PC-3 (cell line): ENCODE results near the gene USP30.

ENCODE experiments used
- EZH2 ChIP-seq: fragments of 300-600 bp; sonication (generic); IDR thresholded peaks from one replicate; pipeline ENCODE4 v1.6.1; 2017; ENCODE audit warnings: antibody characterized with exemption, mild to moderate bottlenecking, low read length; ENCODE audit not compliant: unreplicated experiment
- TF ChIP-seq, protein P1 (sequence below): fragments of 300-600 bp; sonication (generic); conservative IDR thresholded peaks from 2 replicates; pipeline ENCODE4 v1.5.1; 2017; ENCODE audit warnings: antibody characterized with exemption, low read depth, mild to moderate bottlenecking, low read length

DNA sequence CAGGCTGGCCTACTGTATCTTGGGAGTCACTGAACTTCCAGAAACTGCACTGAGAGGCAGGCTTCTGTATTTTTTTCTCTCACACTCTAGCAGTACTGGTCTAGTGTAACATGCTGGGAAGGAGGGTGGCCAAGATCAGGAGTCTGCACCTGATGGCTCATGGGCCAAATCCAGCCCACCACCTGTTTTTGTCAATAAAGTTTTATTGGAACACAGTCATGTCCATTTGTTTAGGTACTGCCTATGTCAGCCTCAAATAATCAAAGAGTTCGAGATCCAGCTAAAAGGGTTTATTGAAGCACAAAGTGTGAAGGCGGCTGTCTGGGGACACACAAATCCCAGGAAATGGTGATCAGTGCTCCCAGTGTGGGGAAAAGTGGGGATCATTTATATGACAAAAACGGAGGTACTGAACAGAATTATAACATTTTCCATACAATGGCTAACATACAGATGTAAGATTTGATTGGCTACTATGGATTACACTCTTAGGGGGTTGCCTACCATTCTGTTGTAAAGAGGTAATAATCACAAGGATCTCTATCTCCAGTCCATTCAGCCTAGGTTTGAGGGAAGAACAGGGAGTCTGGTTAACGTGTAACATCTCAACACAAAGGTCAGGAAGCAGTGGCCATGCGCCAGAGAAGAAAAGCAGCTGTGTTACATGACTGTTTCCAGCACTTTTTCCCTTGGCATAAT is 12.9 kb downstream of the USP30 start:
- TF ChIP-seq, protein P1, sequence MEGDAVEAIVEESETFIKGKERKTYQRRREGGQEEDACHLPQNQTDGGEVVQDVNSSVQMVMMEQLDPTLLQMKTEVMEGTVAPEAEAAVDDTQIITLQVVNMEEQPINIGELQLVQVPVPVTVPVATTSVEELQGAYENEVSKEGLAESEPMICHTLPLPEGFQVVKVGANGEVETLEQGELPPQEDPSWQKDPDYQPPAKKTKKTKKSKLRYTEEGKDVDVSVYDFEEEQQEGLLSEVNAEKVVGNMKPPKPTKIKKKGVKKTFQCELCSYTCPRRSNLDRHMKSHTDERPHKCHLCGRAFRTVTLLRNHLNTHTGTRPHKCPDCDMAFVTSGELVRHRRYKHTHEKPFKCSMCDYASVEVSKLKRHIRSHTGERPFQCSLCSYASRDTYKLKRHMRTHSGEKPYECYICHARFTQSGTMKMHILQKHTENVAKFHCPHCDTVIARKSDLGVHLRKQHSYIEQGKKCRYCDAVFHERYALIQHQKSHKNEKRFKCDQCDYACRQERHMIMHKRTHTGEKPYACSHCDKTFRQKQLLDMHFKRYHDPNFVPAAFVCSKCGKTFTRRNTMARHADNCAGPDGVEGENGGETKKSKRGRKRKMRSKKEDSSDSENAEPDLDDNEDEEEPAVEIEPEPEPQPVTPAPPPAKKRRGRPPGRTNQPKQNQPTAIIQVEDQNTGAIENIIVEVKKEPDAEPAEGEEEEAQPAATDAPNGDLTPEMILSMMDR: no peak
- TF ChIP-seq EZH2: no peak
